ENCODE results near the gene GRID1. TPM values are rescaled to one million over a fixed set of nuclear protein-coding genes. Genes with fewer than 3 reads are reported as not detected.

GRID1 gene
- total RNA-seq, 1 donor from 2014 or later, result 0.75 TPM

DNA sequence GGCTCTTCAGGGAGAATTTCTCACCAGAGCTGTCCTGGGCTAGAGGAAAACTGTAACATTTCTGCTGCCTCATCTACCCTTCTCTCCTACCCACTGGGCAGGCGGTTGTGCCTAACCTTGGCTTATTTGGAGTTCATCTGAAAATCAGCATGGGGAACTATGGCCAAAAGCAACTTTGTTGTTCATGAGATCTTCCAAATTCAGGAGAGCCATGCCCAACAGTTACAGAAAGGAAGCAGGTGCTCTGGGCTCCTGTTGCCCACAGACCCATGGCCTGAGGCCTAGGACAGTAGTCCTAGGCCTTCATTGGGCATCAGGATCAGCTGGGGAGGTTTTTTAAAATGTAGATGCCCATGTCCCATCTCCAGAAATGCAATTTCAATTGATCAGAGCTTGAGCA is 85.2 kb downstream of the GRID1 start:
- no peak for TF ChIP-seq EZH2 (IDR thresholded peaks at IDR 0.05; ENCODE audit: insufficient read depth, low read length)
- TF ChIP-seq, protein P1, sequence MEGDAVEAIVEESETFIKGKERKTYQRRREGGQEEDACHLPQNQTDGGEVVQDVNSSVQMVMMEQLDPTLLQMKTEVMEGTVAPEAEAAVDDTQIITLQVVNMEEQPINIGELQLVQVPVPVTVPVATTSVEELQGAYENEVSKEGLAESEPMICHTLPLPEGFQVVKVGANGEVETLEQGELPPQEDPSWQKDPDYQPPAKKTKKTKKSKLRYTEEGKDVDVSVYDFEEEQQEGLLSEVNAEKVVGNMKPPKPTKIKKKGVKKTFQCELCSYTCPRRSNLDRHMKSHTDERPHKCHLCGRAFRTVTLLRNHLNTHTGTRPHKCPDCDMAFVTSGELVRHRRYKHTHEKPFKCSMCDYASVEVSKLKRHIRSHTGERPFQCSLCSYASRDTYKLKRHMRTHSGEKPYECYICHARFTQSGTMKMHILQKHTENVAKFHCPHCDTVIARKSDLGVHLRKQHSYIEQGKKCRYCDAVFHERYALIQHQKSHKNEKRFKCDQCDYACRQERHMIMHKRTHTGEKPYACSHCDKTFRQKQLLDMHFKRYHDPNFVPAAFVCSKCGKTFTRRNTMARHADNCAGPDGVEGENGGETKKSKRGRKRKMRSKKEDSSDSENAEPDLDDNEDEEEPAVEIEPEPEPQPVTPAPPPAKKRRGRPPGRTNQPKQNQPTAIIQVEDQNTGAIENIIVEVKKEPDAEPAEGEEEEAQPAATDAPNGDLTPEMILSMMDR (IDR thresholded peaks at IDR 0.05; ENCODE audit: insufficient read depth, low read depth, low read length), result no peak
- Mint-ChIP-seq H3K27me3 (ENCODE audit: low read depth, unreplicated experiment) (peaks cover 17% of the 10 kb centered on the region), H3K9me3 (ENCODE audit: unreplicated experiment) (peaks cover 7% of the 10 kb centered on the region), H3K36me3 (ENCODE audit: low read depth, unreplicated experiment) (no peaks in the 10 kb centered on the region), H3K4me1 (ENCODE audit: low read depth, unreplicated experiment) (no peaks in the 10 kb centered on the region), H3K4me3 (ENCODE audit: unreplicated experiment) (no peak overlapping the region), H3K27ac (ENCODE audit: unreplicated experiment) (no peak overlapping the region)
- Histone ChIP-seq H3K79me2 (ENCODE audit: insufficient read depth, low read length) (no peaks in the 10 kb centered on the region), H3K36me3 (ENCODE audit: insufficient read depth, low read length) (no peaks in the 10 kb centered on the region), H2AFZ (ENCODE audit: low read depth, low read length) (no peak overlapping the region), H3K4me2 (ENCODE audit: low read length) (no peak overlapping the region), H3K9me3 (ENCODE audit: insufficient read depth, low read depth, low read length) (peaks cover 5% of the 10 kb centered on the region), H3K27me3 (ENCODE audit: insufficient read depth, low read length) (no peaks in the 10 kb centered on the region), H4K20me1 (ENCODE audit: insufficient read depth, low read length) (no peaks in the 10 kb centered on the region), H3K27ac (ENCODE audit: low read depth, low read length) (no peak overlapping the region), H3K4me3 (ENCODE audit: insufficient read depth, low read depth, low read length) (no peak overlapping the region), H3K9ac (ENCODE audit: low read length) (no peak overlapping the region), H3K4me1 (ENCODE audit: insufficient read depth, low read length) (no peaks in the 10 kb centered on the region)
- no peak for FAIRE-seq
- no peak for DNase-seq (ENCODE audit: low read depth)

DNA sequence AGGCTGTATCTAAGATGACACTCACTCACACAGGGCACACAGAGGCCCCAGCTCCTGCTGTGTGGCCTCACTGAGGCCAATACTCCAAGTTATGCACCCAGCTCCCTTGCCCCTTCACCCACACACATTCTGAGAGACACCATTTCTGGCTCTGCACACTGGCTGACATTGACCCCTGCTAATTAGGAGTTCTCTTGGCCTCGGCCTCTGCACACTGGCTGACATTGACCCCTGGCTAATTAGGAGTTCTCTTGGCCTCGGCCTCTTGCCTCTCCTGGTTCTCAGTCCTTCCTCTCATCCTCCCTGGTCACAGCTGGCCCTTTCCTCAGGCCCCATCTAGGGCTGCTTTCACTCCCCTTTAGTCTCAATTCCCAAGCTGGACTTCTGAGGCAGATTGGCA is 97.3 kb downstream of the GRID1 start:
- TF ChIP-seq, protein P1 (IDR thresholded peaks at IDR 0.05; ENCODE audit: insufficient read depth, low read depth, low read length), result no peak
- TF ChIP-seq EZH2 (IDR thresholded peaks at IDR 0.05; ENCODE audit: insufficient read depth, low read length), result no peak
- no peaks in the 10 kb centered on the region for H4K20me1 ChIP-seq (ENCODE audit: insufficient read depth, low read length)
- H3K4me3 Mint-ChIP-seq (ENCODE audit: unreplicated experiment), result no peak overlapping the region

DNA sequence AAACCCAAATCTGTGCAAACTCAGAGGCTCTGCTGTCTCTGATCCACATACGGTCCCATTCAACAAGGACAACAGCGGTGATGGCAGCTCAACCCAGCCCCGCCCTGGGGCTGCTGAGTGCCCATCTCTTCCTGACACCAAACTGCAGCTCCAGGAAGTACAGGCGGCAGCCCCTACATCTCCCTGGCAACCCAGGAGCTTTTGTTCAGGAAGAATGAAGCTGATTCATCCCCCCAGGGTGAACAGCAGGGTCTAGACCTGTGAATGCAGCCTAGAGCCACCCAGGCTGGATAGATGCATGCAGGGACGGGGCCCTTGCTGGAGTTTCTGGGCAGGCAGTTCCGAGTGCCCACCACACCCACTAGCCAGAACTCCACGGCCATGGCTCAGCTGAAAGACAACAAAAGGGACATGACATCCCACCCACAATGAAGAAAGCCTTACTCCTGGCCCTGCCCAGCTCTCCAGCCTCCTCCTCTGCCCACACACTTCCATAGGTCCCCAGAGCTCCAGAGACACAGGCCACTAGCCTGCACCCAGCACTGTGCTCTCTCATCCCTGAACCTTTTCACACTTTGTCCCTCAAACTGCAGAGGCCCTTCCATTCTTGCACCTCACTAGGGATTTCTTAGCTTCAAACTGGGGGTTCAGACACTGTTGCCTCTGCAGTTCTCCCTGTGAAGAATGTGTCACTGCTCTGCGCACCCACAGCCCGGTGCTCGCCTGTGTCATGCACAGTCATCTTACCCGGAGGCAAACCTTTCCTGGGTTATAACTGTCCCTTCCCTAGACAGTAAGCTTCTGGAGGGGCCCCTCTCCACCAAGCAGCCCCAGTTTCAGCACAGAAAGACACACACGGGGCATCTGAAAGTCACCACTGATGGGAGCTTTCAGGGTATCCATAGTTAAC is 99.1 kb downstream of the GRID1 start:
- H3K36me3 Mint-ChIP-seq (ENCODE audit: low read depth, unreplicated experiment), result no peaks in the 10 kb centered on the region
- DNase-seq (ENCODE audit: low read depth) (no peak), FAIRE-seq (no peak)
- H3K9ac ChIP-seq (ENCODE audit: low read length), result no peak overlapping the region
- H3K36me3 ChIP-seq (ENCODE audit: insufficient read depth, low read length), result no peaks in the 10 kb centered on the region
- no peak overlapping the region for H3K27ac ChIP-seq (ENCODE audit: low read depth, low read length)
- no peaks in the 10 kb centered on the region for H3K9me3 ChIP-seq (ENCODE audit: insufficient read depth, low read depth, low read length)
- peaks cover 31% of the 10 kb centered on the region for H3K27me3 Mint-ChIP-seq (ENCODE audit: low read depth, unreplicated experiment)
- H3K4me3 Mint-ChIP-seq (ENCODE audit: unreplicated experiment), result no peak overlapping the region
- no peak for TF ChIP-seq EZH2 (IDR thresholded peaks at IDR 0.05; ENCODE audit: insufficient read depth, low read length)
- TF ChIP-seq, protein P1 (IDR thresholded peaks at IDR 0.05; ENCODE audit: insufficient read depth, low read depth, low read length), result no peak
- H3K4me2 ChIP-seq (ENCODE audit: low read length), result no peak overlapping the region
- H3K9me3 Mint-ChIP-seq (ENCODE audit: unreplicated experiment), result peaks cover 15% of the 10 kb centered on the region
- peaks cover 1% of the 10 kb centered on the region for H3K4me1 ChIP-seq (ENCODE audit: insufficient read depth, low read length)
- H4K20me1 ChIP-seq (ENCODE audit: insufficient read depth, low read length), result no peaks in the 10 kb centered on the region
- H3K27ac Mint-ChIP-seq (ENCODE audit: unreplicated experiment), result no peak overlapping the region
- peaks cover 2% of the 10 kb centered on the region for H3K4me1 Mint-ChIP-seq (ENCODE audit: low read depth, unreplicated experiment)
- H3K27me3 ChIP-seq (ENCODE audit: insufficient read depth, low read length), result peaks cover 2% of the 10 kb centered on the region
- H2AFZ ChIP-seq (ENCODE audit: low read depth, low read length), result no peak overlapping the region
- no peak overlapping the region for H3K4me3 ChIP-seq (ENCODE audit: insufficient read depth, low read depth, low read length)
- H3K79me2 ChIP-seq (ENCODE audit: insufficient read depth, low read length), result no peaks in the 10 kb centered on the region

More for the DNA sequence above, 97.3 kb downstream of the GRID1 start:
- Histone ChIP-seq H3K4me3 (ENCODE audit: insufficient read depth, low read depth, low read length) (no peak overlapping the region), H3K9me3 (ENCODE audit: insufficient read depth, low read depth, low read length) (no peaks in the 10 kb centered on the region), H3K27me3 (ENCODE audit: insufficient read depth, low read length) (no peaks in the 10 kb centered on the region), H3K9ac (ENCODE audit: low read length) (no peak overlapping the region), H3K4me2 (ENCODE audit: low read length) (no peak overlapping the region), H3K36me3 (ENCODE audit: insufficient read depth, low read length) (no peaks in the 10 kb centered on the region), H2AFZ (ENCODE audit: low read depth, low read length) (no peak overlapping the region), H3K4me1 (ENCODE audit: insufficient read depth, low read length) (no peaks in the 10 kb centered on the region), H3K27ac (ENCODE audit: low read depth, low read length) (no peak overlapping the region), H3K79me2 (ENCODE audit: insufficient read depth, low read length) (no peaks in the 10 kb centered on the region)
- no peak for DNase-seq (ENCODE audit: low read depth)
- peaks cover 15% of the 10 kb centered on the region for H3K9me3 Mint-ChIP-seq (ENCODE audit: unreplicated experiment)
- no peak for FAIRE-seq
- H3K36me3 Mint-ChIP-seq (ENCODE audit: low read depth, unreplicated experiment), result no peaks in the 10 kb centered on the region
- no peak overlapping the region for H3K27ac Mint-ChIP-seq (ENCODE audit: unreplicated experiment)
- peaks cover 2% of the 10 kb centered on the region for H3K4me1 Mint-ChIP-seq (ENCODE audit: low read depth, unreplicated experiment)
- H3K27me3 Mint-ChIP-seq (ENCODE audit: low read depth, unreplicated experiment), result peaks cover 26% of the 10 kb centered on the region
